HG02571 (cell line): ENCODE data around the gene CALN1.

Source experiments
- ATAC-seq: cut with Tn5 transposase; IDR thresholded peaks from one replicate; pipeline ENCODE4 v1.9.1; 2021; ENCODE audit warnings: mild to moderate bottlenecking, moderate library complexity; ENCODE audit not compliant: unreplicated experiment

CALN1 gene

DNA sequence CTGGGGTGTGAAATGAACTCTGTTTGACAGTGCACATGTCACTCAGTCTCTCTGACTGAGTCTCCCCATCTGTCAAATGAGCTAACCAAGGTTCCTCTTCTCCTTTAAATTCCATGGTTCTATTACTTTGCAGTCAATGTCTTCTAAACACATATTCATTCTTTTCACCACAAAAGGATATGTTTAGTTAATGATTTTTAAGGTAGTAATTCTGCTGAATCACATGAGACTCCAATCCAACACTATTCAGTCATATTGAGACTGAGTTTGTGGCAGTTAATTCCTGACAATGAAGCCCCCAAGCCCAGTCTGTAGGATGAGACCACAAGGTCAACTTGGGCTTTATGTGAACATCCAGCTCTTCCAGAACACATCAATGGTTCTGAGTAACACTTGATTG is 85.3 kb downstream of the CALN1 start:
- ATAC-seq, result no peak

DNA sequence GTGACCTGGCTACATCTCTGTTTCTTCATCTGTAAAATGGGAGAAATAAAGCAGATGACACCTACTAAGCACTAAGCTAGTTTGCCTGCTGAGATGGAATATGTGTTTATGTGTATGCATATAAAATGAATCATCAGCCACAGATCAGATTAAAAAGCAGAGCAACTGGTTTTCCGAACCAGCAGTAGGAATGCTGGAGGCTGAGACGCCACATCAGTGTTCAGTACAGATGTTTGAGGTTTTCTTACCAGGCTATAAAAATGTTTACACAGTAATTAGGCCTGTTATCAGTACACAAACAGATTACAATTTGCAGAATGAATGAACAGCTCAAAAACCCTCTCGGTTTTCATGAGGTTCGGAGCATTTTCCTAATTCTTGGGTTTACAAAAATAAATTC is 85.8 kb downstream of the CALN1 start:
- ATAC-seq, result no peak

DNA sequence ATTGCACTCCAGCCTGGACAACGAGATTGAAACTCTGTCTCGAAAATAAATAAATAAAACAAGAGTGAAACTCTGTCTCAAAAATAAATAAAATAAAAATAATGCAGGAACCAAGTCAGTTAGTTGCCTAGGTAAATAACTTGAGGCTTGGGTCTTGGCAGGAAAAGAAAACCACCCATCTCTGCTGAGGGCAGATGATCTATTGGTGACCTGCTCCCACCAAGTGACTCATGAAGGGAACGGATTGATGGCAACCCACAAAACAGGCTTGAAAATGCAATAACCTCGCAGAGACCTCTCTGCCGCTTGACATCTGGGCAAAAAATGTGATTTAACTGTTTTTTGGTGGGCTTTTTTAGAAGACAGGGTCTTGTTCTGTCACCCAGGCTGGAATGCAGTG is 86.6 kb downstream of the CALN1 start:
- no peak for ATAC-seq

DNA sequence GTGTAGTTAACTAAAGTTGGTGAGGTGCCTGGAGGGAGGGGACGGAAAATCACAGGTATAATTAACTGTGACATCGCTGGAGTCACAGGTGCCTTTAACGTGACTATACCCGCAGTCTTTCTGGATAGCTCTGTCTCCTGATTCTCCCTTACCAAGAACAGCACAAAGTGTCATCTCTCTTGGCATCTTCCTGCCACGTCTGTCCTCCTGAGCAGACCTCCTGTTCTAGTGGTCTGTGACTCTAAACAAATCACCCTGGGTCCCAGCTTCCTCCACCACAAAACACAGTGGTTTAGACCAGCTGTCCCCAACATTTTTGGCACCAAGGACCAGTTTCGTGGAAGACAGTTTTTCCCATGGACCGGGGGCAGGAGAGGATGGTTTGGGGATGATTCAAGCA is 90.5 kb downstream of the CALN1 start:
- ATAC-seq, result no peak

DNA sequence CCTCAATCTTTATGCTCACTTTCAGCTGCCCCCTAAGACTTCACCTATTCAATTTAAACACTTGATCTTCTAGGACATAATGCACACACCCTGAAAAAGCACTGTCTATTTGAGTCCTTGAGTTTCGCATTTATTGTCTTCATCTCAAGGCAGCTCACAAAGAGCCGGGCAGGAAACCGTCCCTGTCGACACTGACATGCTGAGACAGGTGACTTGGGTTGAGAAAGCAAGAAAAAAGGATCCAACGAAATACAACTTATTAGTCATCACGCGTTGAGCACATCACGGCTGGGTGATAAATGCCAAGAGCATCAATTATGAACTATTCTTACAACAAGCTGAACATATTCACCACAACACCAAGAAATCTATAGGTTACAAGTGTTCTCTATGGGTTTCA is 91.1 kb downstream of the CALN1 start:
- ATAC-seq, result no peak

DNA sequence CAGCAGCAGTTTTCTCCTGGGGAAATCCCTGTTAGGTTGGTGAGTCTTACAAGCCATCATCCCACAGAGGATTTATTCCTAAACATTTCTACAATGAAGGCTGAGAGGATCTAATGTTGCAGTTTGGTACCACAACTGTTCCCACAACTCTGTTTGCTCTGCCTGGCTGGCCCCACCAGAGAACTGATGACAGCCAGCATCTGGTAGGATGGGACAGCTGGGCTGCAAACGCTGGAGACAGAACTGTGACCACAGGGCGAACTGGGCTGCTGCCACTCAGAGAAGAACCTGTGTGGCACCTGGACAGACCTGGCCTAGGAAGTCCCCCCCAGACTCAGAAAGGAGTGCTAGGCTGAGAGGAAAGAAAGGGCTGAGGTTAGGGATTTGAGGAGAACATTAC is 94.8 kb downstream of the CALN1 start:
- no peak for ATAC-seq

DNA sequence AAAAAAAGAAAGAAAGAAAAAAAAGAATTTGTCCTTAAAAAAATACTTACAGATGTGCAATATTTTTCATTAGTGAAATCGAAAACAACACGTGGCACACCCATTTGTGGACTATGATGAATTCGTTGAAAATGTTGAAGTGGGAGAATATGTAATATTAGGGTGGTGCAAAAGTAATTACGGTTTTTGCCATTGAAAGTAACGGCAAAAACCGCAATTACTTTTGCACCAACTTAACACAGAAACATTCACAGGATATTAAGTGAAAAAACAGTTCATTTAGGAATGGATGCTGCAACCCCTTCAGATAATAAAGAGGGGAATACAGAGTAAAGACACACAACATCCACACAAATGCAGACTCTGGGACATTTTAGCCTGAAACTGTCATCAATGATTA is 96.0 kb downstream of the CALN1 start:
- ATAC-seq, result no peak

DNA sequence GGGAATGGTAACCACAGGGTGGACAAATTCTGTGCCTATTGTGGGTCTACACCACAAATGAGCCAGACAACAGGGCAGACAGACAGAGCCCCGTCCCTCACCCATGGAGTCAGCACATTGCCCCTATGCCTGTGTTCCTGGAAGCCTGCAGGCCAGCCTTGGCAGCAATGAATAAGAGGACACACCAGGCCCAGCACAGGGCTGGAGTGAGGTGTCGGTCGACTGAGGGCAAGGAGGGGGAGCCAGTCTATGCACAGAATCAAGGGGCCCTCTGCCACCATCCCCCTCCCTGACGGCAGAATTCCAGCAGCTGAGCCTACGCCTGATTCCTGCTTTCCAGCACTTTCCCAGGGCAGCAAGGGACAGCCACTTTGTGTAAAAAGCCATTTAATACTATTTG is 98.2 kb downstream of the CALN1 start:
- ATAC-seq, result no peak

DNA sequence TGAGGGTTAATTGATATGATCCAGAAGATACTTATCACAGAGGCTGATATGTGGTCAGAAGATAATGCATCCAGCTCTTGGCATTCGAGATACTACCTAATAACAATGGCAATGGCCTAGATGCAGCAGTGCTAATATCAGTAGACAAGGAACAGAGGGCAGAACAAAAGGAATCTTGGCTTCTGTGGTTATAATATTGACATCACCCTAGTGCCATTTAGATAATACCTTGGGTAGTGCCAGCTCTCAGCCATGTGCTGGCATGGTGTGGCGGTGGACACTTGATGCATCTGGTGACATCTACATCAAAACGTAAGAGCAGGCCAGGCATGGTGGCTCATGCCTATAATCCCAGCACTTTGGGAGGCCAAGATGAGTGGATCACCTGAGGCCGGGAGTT is 101.8 kb downstream of the CALN1 start:
- ATAC-seq, result no peak

DNA sequence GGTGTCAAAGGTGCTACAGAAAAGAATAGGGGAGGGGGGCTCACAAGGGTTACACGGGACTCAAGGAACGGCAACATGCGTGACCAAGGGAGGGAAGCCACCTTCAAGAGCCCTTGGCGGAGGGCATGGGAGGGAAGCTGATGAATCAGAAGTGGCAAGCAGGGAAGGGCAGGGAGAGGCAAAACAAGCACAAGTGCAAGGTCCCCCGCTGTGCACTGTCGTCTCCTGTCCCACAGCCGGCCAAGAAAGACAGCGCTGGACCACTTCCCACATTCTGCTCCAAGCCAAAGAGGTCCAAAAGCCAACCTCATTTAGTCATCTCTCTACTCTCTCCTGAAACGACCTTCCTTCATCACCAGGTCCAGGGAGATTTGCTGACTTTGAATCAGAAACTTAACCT is 102.7 kb downstream of the CALN1 start:
- ATAC-seq, result no peak

DNA sequence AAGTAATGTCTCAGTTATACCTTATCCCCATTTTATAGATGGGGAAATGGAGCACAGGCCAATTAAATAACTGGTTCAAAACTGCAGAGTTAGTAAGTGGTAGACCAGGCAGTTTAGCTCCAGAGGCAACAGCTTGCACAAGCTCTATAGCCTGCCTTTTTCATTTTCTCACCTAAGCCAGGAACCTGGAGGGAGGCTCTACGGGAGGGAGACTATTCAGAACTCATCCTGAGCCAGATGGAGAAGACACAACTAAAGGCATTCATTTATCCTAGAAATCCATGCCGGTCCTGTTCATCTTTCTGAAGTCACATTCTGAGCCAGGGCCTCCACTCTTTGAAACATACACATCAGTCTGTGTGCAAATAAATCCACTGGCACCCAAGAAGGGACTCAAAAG is 103.2 kb downstream of the CALN1 start:
- ATAC-seq, result no peak

DNA sequence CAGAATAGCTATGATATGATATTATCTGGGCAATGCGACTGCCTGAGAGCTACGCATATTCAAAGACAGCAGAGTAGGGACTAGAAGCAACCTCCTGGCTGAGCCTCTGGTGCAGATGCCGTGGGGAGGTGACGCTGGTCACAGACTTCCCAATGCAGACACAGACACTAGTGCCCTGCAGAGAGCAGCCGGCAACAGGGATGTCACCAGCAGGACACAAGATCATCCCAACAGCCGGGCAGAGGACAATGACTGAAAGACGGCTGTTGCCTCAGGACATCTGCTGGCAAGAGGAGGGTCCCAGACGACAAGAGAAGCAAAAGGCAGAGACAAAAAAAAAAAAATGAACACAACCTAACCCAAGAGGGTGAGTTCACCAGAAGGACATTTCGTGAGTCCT is 104.6 kb downstream of the CALN1 start:
- ATAC-seq, result no peak

DNA sequence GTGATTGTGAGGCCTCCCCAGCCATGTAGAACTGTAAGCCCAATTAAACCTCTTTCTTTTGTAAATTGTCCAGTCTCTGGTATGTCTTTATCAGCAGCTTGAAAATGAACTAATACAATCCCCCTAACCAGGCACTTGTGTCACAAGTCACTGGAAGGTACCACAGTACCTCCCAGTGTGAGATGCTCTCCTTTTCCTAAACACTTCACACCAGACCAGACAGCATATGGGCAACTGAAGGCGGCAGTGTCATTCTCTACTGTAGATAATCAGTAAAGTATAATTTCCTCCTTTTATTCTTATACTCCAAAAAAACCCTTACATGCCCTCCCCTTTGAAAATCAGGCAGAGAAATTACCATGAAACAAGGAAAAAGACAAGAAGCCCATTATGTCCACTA is 113.2 kb downstream of the CALN1 start:
- no peak for ATAC-seq

DNA sequence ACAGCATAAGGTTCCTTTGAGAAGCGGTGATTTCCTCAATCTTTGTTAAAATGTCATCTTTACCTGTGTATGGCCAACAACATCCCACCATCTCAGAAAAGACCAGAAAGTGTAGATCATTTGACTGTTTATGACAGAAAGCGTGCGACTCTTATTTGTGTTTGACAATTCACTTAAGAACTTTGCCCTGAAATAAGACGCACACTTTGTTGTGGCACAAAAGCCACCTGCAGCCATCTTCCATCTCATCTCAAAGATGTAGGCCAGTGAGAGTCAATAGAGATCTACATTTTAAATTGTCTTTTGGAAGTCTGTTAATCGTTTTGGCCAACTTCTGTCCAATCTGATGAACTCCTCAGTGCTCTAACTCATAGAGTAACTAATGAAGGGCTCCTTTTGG is 114.0 kb downstream of the CALN1 start:
- ATAC-seq, result no peak

DNA sequence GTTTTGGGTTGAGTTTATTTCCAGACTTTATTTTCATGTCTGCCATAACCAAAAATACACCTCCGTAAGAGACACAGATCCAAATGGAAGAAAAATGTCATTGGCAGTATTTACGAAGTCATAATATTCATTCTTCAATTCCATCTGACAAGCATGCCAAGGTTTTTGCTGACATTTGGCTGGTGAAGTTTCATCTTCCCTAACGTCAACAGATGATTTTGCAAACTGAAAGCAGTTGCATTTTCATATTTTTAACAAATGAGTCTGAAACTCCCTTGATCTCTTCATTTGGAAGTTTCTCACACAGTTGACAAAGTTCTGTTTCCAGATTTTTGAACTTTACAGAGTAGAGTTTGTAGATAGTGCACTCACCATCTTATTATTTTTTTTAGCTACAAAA is 114.5 kb downstream of the CALN1 start:
- no peak for ATAC-seq

DNA sequence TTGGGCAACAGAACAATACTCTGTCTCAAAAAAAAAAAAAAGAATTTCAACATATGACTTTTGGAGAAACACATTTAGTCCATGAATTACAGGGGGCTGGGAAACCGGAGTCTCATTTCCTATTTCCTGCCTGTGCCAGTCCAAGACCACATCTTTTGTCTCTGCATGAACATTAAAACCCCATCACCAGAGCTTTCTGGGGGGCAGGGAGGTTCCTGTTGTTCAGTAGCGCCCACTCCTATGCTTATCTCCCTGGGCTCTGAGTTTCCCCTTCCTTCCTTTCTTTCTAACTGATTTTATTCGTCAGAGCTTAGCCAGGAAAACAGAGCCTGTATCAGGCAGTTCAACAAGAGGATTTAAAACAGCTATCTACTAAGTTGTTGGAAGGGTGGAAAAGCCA is 119.3 kb downstream of the CALN1 start:
- no peak for ATAC-seq

DNA sequence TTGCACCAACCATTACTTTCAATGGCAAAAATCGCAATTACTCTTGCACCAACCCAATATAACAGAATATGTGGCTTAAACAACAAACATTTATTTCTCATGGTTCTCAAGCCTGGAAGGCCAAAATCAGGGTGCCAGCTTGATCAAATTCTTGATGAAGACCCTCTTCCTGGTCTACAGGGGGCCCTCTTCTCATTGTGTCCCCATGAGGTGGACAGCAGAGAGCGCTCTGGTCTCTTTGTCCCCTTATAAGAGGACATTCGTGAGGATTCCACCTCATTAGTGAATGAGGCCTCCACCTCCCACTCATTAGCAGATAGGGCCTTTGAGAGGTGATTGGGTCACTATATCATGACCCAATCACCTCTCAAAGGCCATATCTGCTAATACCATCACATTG is 120.0 kb downstream of the CALN1 start:
- no peak for ATAC-seq

DNA sequence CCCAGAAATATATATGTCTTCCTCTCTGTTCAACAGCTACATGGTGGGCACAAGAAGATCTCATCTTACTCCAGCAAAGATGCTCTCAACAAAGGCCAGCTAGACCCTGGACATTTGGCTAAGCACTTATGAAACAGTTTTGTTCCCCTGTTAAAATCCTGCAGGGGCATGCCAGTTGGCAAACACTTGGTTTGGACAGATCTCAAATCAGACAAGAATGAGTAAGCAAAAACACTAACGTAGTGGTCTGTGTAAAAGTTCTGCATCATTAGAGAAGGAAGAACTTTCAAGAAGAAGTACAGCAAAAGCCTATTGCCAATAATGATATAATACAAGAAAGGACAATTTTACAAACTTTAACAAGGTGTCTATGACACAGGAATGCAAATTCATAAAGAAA is 125.6 kb downstream of the CALN1 start:
- no peak for ATAC-seq

DNA sequence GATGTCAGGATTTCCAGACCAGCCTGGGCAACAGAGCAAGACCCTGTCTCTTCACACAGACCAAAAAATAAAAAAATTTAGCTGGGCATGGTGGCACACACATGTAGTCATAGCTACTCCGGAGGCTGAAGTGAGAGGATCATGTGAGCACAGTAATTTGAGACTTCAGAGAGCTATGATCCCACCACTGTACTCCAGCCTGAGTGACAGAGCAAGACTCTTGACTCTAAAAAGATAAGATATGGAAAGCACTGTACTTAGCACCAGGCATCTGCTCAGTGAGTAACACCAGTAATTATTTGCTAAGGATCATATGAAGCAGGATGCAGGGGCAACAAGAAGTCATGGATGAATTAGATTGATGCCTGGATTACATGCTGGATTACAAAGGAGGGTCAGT is 128.8 kb downstream of the CALN1 start:
- no peak for ATAC-seq

DNA sequence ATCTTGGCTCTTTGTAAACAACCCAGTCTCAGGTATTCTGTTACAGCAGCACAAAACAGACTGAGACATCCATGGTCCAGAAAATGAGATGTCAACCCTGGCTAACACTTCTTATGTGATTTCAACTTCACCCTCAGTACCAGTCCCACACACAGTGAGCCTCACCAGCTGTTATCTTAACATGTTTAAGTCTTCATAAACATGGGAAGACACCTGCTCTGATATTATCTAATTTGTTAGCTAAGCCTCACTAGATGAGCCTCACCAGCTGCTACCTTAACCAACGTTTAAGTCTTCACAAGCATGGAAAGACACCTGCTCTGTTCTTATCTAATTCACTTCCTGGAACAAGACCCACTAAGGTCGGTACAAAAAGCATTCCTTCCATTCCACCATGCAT is 130.8 kb downstream of the CALN1 start:
- no peak for ATAC-seq

DNA sequence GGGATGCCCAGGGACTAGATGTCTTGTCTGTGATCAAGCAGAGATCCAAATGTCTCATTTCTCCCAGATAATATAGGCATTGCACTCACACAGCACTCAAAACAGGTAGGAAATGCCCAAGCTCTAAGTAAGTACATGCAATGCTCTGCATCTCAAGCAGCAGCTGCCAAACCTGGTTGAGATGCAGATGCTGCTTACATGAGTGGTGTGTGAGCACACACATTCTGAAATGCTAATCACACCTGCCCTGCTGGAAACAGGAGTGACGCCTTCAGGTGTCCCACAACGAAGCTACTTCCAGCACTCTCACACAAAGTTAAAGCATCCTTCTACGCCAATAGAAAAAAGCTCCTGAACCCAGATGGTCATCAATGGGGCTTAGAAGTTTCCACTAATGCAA is 132.9 kb downstream of the CALN1 start:
- ATAC-seq, result no peak

DNA sequence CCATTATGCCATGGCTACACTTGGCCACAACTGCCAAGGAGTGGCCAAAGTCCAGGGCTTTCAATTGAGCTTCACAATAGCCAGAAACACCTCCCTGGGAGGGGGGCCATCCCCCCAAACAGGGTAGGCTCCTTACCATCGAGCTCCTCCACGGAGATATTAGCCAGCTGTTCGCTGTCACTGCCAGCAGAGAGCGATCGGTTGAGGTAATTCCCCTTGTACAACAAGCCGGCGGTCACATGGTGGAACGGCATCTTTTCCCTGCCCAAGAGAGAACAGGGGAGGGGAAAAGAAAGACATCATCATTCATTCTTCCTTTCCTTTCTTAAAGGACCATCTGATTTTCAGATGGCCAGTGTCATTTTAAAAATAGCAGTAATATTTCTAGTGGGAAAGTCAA is 133.6 kb downstream of the CALN1 start:
- ATAC-seq, result no peak

DNA sequence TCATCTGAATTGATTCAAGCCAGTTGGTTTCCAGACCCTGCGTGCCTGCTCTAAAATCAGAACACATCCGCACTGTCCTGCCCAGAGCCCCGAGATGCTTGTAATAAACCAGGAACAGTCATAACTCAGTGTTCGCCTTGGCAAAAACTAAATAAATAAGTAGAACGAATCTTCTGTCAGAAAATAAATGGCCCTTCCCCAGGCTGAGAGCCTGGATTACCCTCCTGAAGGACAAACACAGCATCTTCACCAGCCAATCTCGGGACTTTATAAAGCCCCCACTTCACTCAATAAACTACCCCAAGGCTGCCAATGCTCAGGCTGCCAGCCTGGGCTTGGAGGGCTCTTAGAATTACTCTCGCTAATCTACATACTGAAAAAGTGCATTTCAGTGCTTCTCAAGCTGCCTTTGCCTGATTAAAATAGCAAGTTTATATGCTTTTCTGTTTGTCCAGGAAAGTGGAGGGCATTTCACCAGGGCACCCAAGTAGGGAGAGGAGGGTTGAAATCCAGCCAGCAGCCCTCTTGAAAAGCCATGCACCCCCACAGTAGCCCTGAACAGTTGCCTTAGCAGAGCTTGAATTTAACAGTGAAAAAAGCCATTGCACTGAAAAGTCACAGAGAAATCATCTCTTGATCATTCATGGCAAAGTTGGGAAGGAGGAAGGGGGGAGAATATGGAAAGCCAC is 136.6 kb downstream of the CALN1 start:
- no peak for ATAC-seq

DNA sequence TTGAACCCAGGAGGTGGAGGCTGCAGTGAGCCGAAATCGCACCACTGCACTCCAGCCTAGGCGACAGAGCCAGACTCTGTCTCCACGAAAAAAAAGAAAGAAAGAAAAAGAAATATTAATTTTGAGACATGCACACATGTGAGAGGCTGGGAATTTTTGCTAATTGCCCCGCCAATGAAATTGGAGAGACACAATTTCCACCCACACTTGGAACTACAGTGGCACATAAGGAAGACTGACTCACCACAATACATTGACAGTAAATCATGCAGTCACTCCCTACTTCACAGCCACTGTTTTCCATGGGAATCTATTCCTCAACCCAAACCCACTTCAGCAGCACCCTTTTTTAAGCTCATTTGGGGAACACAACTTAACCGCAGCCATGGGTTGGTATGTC is 139.7 kb downstream of the CALN1 start:
- no peak for ATAC-seq
